Vagina (tissue), 2 donors: ENCODE data around the gene ID1. TPM values are rescaled to one million over a fixed set of nuclear protein-coding genes. Genes with fewer than 3 reads are reported as not detected.
"Not testable (repeated sequence)": the region's sequence is repeated elsewhere in the genome, so short reads cannot be mapped to it uniquely, and the experiment has no call there.

Source experiments
- DNase-seq, 2 donors: peaks; one replicate each; pipeline ENCODE4 v3.0.0-alpha.2; 2017; ENCODE audit errors: extremely low spot score in 2 of 2
- H3K27ac ChIP-seq: fragments of 200-600 bp; sonication (generic); one replicate; pipeline ENCODE4 v1.5.1; 2019
- H3K27me3 ChIP-seq: fragments of 200-600 bp; sonication (generic); one replicate; pipeline ENCODE4 v1.5.1; 2019
- H3K36me3 ChIP-seq, 2 donors: fragments of 200-600 bp; sonication (generic); one replicate each; pipeline ENCODE4 v1.5.1; 2017 to 2019
- H3K4me1 ChIP-seq: fragments of 200-600 bp; sonication (generic); one replicate; pipeline ENCODE4 v1.5.1; 2019
- H3K4me3 ChIP-seq, 2 donors: fragments of 200-600 bp; sonication (generic); 1 replicate in 1 of 2; 2 replicates in 1 of 2; pipeline ENCODE4 v1.5.1; 2016 to 2019
- H3K9me3 ChIP-seq: fragments of 200-600 bp; sonication (generic); one replicate; pipeline ENCODE4 v1.5.1; 2019
- CTCF ChIP-seq, 3 experiments: fragments of 450-650 bp in 2 of 3; fragments of 200-600 bp in 1 of 3; sonication (generic) in 1 of 3; IDR thresholded peaks; one replicate each; pipeline ENCODE4 v1.5.1; 2017 to 2019; ENCODE audit warnings: antibody characterized with exemption in 3 of 3, mild to moderate bottlenecking in 2 of 3, moderate library complexity in 2 of 3
- POLR2A ChIP-seq, 2 donors: fragments of 450-650 bp; IDR thresholded peaks; one replicate each; pipeline ENCODE4 v1.6.1; 2017; ENCODE audit warnings: antibody characterized with exemption in 2 of 2, mild to moderate bottlenecking in 2 of 2, moderate library complexity in 2 of 2
- POLR2AphosphoS5 ChIP-seq, 2 donors: sonication (generic); formaldehyde crosslinking; IDR thresholded peaks; one replicate each; pipeline ENCODE4 v1.9.0; 2017; ENCODE audit warnings: antibody characterized with exemption in 2 of 2, mild to moderate bottlenecking in 2 of 2, low read depth in 1 of 2; ENCODE audit not compliant: insufficient read depth in 1 of 2
- intact Hi-C: fragments of 100-400 bp; cut with DNase I; formaldehyde crosslinking; loops from one replicate; pipeline ENCODE4 v1.15.1; 2023
- total RNA-seq: library from RNA; depleted of rRNA; stranded (reverse); fragments of >200 nt; gene quantifications from one replicate; pipeline ENCODE4 v1.2.3, GENCODE V29; 2016

The ID1 gene
- total RNA-seq, 1 donor from 2014 or later = 1,190 TPM

- DNase-seq = no peak
- Histone ChIP-seq H3K4me3 (no peak overlapping the region), H3K27ac (no peak overlapping the region), H3K27me3 (no peaks in the 10 kb centered on the region), H3K9me3 (no peaks in the 10 kb centered on the region), H3K36me3 (no peaks in the 10 kb centered on the region), H3K4me1 (peaks cover 1% of the 10 kb centered on the region)
- intact Hi-C loops = no loop called here
- no peak for TF ChIP-seq POLR2A (IDR thresholded peaks at IDR 0.05)
- TF ChIP-seq CTCF (IDR thresholded peaks at IDR 0.05) = no peak
- no peak for TF ChIP-seq POLR2AphosphoS5 (IDR thresholded peaks at IDR 0.05; ENCODE audit: insufficient read depth in 1 of 2, low read depth in 1 of 2)
Observed at GRCh38 chr20:31579245-31579644, 25.8 kb upstream of the ID1 start.

GRCh38 chr20:31579941-31580651 is 25.0 kb upstream of the ID1 start:
- H3K4me3 ChIP-seq, intact Hi-C loops, H3K27me3 ChIP-seq, DNase-seq, H3K9me3 ChIP-seq, H3K4me1 ChIP-seq, H3K27ac ChIP-seq, H3K36me3 ChIP-seq: not testable (repeated sequence)

- TF ChIP-seq POLR2A (IDR thresholded peaks at IDR 0.05) = no peak
- no peak for TF ChIP-seq CTCF (IDR thresholded peaks at IDR 0.05)
- TF ChIP-seq POLR2AphosphoS5 (IDR thresholded peaks at IDR 0.05; ENCODE audit: insufficient read depth in 1 of 2, low read depth in 1 of 2) = no peak
- H3K4me1 ChIP-seq = no peaks in the 10 kb centered on the region
- intact Hi-C loops = no loop called here
- no peaks in the 10 kb centered on the region for H3K36me3 ChIP-seq
- no peak overlapping the region for H3K4me3 ChIP-seq
- no peak overlapping the region for H3K27ac ChIP-seq
- no peaks in the 10 kb centered on the region for H3K9me3 ChIP-seq
- H3K27me3 ChIP-seq = no peaks in the 10 kb centered on the region
- DNase-seq = no peak
Observed at GRCh38 chr20:31580706-31581105, 24.4 kb upstream of the ID1 start.

GRCh38 chr20:31581391-31581790 is 23.7 kb upstream of the ID1 start:
- TF ChIP-seq POLR2AphosphoS5 (IDR thresholded peaks at IDR 0.05; ENCODE audit: insufficient read depth in 1 of 2, low read depth in 1 of 2) (no peak), CTCF (IDR thresholded peaks at IDR 0.05) (no peak), POLR2A (IDR thresholded peaks at IDR 0.05) (no peak)
- intact Hi-C loops = no loop called here
- Histone ChIP-seq H3K27me3 (no peaks in the 10 kb centered on the region), H3K4me3 (no peak overlapping the region), H3K27ac (no peak overlapping the region), H3K36me3 (no peaks in the 10 kb centered on the region), H3K9me3 (no peaks in the 10 kb centered on the region), H3K4me1 (no peaks in the 10 kb centered on the region)
- DNase-seq = no peak

- TF ChIP-seq POLR2AphosphoS5 (IDR thresholded peaks at IDR 0.05; ENCODE audit: insufficient read depth in 1 of 2, low read depth in 1 of 2) (no peak), POLR2A (IDR thresholded peaks at IDR 0.05) (no peak), CTCF (IDR thresholded peaks at IDR 0.05) (no peak)
- Histone ChIP-seq H3K36me3 (no peaks in the 10 kb centered on the region), H3K27me3 (no peaks in the 10 kb centered on the region), H3K4me3 (peak overlapping the region; percentile 50 to 68), H3K4me1 (peaks cover 24% of the 10 kb centered on the region), H3K27ac (peak overlapping the region; percentile 87), H3K9me3 (no peaks in the 10 kb centered on the region)
- DNase-seq = no peak
- intact Hi-C loops = no loop called here
Observed at GRCh38 chr20:31587545-31588389, 17.3 kb upstream of the ID1 start.
